Thyroid gland (tissue), 4 donors: ENCODE measurements around the gene GALNTL6.

ENCODE experiments used
- CTCF ChIP-seq, 6 experiments: fragments of 200-600 bp in 3 of 6; fragments of 450-650 bp in 3 of 6; sonication (generic) in 3 of 6; IDR thresholded peaks; one replicate each; pipeline ENCODE4 v1.5.1; 2016 to 2019; ENCODE audit warnings: antibody characterized with exemption in 6 of 6, mild to moderate bottlenecking in 2 of 6, inconsistent platforms in 1 of 6, moderate library complexity in 1 of 6
- POLR2A ChIP-seq, 2 donors: fragments of 450-650 bp; IDR thresholded peaks; one replicate each; pipeline ENCODE4 v1.6.1; 2017; ENCODE audit warnings: antibody characterized with exemption in 2 of 2, mild to moderate bottlenecking in 2 of 2, moderate library complexity in 1 of 2

- no peak for TF ChIP-seq POLR2A (IDR thresholded peaks at IDR 0.05)
- no peak for TF ChIP-seq CTCF (IDR thresholded peaks at IDR 0.05)
Observed at GRCh38 chr4:173074501-173074946, 1261.3 kb downstream of the GALNTL6 start.
